NT2/D1 (cell line): ENCODE measurements around the gene FGF18.
"Not testable (repeated sequence)": the region's sequence is repeated elsewhere in the genome, so short reads cannot be mapped to it uniquely, and the experiment has no call there.

Source experiments
- YY1 ChIP-seq: IDR thresholded peaks from 2 replicates; pipeline ENCODE4 v1.6.1; 2011; ENCODE audit not compliant: insufficient read length, insufficient read depth
- ZNF274 ChIP-seq: IDR thresholded peaks from 2 replicates; pipeline ENCODE4 v1.6.1; 2011; ENCODE audit warnings: mild to moderate bottlenecking, low read depth, low read length

DNA sequence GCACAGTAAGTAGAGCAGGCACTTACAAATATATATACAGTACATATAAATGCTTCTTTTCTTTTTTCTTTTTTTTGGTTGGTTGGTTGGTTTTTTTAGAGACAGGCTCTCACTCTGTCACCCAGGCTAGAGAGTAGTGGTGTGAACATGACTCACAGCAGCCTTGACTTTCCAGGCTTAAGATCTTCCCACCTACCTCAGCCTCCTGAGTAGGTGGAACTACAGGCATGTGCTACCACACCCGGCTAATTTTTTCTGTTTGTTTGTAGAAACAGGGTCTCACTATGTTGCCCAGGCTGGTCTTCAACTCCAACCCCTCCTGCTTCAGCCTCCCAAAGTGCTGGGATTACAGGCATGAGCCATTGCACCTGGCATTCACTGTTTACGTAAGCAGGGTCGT, 34.4 kb upstream of the FGF18 start:
- not testable (repeated sequence) for TF ChIP-seq ZNF274, YY1
